ENCODE results near the gene SLC44A4. TPM values are rescaled to one million over a fixed set of nuclear protein-coding genes. Genes with fewer than 3 reads are reported as not detected.

The SLC44A4 gene
- total and polyA plus RNA-seq, 8 donors = 35.4 to 201 (median 121) TPM

GRCh38 chr6:31878222-31878621 is 575 bp downstream of the SLC44A4 start:
- Histone ChIP-seq H3K4me3 (peak overlapping the region; percentile 36 to 59 (median 47)), H3K4me1 (peaks cover 17 to 44% (median 28%) of the 10 kb centered on the region in 4 donors), H3K36me3 (peaks cover 36 to 65% (median 43%) of the 10 kb centered on the region in 4 donors), H3K9me3 (no peaks in the 10 kb centered on the region), H3K27ac (peak overlapping the region; percentile 85 to 95 (median 92)), H3K27me3 (no peaks in the 10 kb centered on the region)
- DNase-seq = no peak
- 27 to 46% (median 38%) methylated on average over 3 of the region's 3 CpGs for WGBS, 5 donors
- intact Hi-C loops (cut with DNase I; ENCODE audit: low total_unique reads) = no loop called here
- TF ChIP-seq POLR2A (IDR thresholded peaks at IDR 0.05) (no peak), CTCF (IDR thresholded peaks at IDR 0.05) (no peak), EP300 (IDR thresholded peaks at IDR 0.05) (no peak), POLR2AphosphoS5 (IDR thresholded peaks at IDR 0.05) (no peak)

GRCh38 chr6:31877651-31878161 is 1.1 kb downstream of the SLC44A4 start:
- Histone ChIP-seq H3K27ac (peak overlapping the region; percentile 85 to 95 (median 92)), H3K4me1 (peaks cover 17 to 44% (median 28%) of the 10 kb centered on the region in 4 donors), H3K27me3 (no peaks in the 10 kb centered on the region), H3K9me3 (no peaks in the 10 kb centered on the region), H3K36me3 (peaks cover 31 to 61% (median 38%) of the 10 kb centered on the region in 4 donors), H3K4me3 (peak overlapping the region; percentile 36 to 59 (median 47))
- peak in 2 of 4 donors; percentile 28 to 84 for TF ChIP-seq POLR2A (IDR thresholded peaks at IDR 0.05)
- peak; percentile 32 to 96 (median 94) for TF ChIP-seq POLR2AphosphoS5 (IDR thresholded peaks at IDR 0.05)
- TF ChIP-seq EP300 (IDR thresholded peaks at IDR 0.05) = no peak
- peak; percentile 93 to 95 for DNase-seq
- intact Hi-C loops (cut with DNase I; ENCODE audit: low total_unique reads) = no loop called here
- 28 to 48% (median 31%) methylated on average over 6 to 10 of the region's 10 CpGs for WGBS, 5 donors

GRCh38 chr6:31877125-31877650 is 1.6 kb downstream of the SLC44A4 start:
- Histone ChIP-seq H3K4me3 (peak overlapping the region in 3 of 4 donors; percentile 36 to 59 (median 53)), H3K27ac (peak overlapping the region; percentile 85 to 95 (median 92)), H3K9me3 (no peaks in the 10 kb centered on the region), H3K4me1 (peaks cover 17 to 44% (median 28%) of the 10 kb centered on the region in 4 donors), H3K36me3 (peaks cover 26 to 60% (median 36%) of the 10 kb centered on the region in 4 donors), H3K27me3 (no peaks in the 10 kb centered on the region)
- intact Hi-C loops (cut with DNase I; ENCODE audit: low total_unique reads) = no loop called here
- 36 to 62% (median 46%) methylated on average over 3 of the region's 3 CpGs for whole genome bisulfite sequencing, 5 donors
- TF ChIP-seq POLR2A (IDR thresholded peaks at IDR 0.05) = no peak
- TF ChIP-seq CTCF (IDR thresholded peaks at IDR 0.05) = no peak
- no peak for TF ChIP-seq EP300 (IDR thresholded peaks at IDR 0.05)
- TF ChIP-seq POLR2AphosphoS5 (IDR thresholded peaks at IDR 0.05) = no peak
- peak; percentile 64 to 74 for DNase-seq

- H3K9me3 ChIP-seq = no peaks in the 10 kb centered on the region
- H3K27ac ChIP-seq = peak overlapping the region in 4 of 5 donors; percentile 87 to 95 (median 93)
Observed at GRCh38 chr6:31876357-31876756, 2.4 kb downstream of the SLC44A4 start.

More at GRCh38 chr6:31876357-31876756, 2.4 kb downstream of the SLC44A4 start:
- H3K4me1 ChIP-seq = peaks cover 17 to 44% (median 28%) of the 10 kb centered on the region in 4 donors
- no peaks in the 10 kb centered on the region for H3K27me3 ChIP-seq
- peak overlapping the region in 3 of 4 donors; percentile 36 to 59 (median 53) for H3K4me3 ChIP-seq
- intact Hi-C loops (cut with DNase I; ENCODE audit: low total_unique reads) = no loop called here
- DNase-seq = no peak
- peaks cover 21 to 60% (median 34%) of the 10 kb centered on the region in 4 donors for H3K36me3 ChIP-seq
- TF ChIP-seq CTCF (IDR thresholded peaks at IDR 0.05) = no peak
- no peak for TF ChIP-seq POLR2A (IDR thresholded peaks at IDR 0.05)
- no peak for TF ChIP-seq POLR2AphosphoS5 (IDR thresholded peaks at IDR 0.05)
- no peak for TF ChIP-seq EP300 (IDR thresholded peaks at IDR 0.05)
- 78 to 92% (median 86%) methylated on average over 7 of the region's 7 CpGs for WGBS, 5 donors
